H1 (cell line): ENCODE measurements around the gene BOLA3. TPM values are rescaled to one million over a fixed set of nuclear protein-coding genes. Genes with fewer than 3 reads are reported as not detected.

ENCODE experiments used
- polyA plus RNA-seq, 7 experiments: library from polyadenylated mRNA; depleted of rRNA in 3 of 7; stranded (reverse) in 5 of 7; unstranded in 2 of 7; fragments of >200 nt in 5 of 7; fragments of 200-250 nt in 2 of 7; gene quantifications; 1 replicate in 5 of 7; 2 replicates in 1 of 7; 4 replicates in 1 of 7; pipeline versions ENCODE4 v1.2.1 to v1.2.3, GENCODE V29; 2011 to 2013; ENCODE audit warnings: missing spikeins in 2 of 7, mixed read lengths in 2 of 7
- total RNA-seq: library from RNA; stranded (reverse); fragmentation: NEBNext Ultra II Directional; extraction: Animal tissue kit (Norgen Biotek cat#: 25700); gene quantifications from 2 replicates; pipeline ENCODE4 v1.2.1, GENCODE V29; 2021

Gene BOLA3
- total and polyA plus RNA-seq, 2 of the 8 experiments (the other 6 are each of a cell fraction or from before 2014, with no cell fraction given), result 46.1 to 67.3 TPM

Other genes starting within 250 kb of the BOLA3 start
- gene DGUOK, start 221.0 kb downstream of the BOLA3 start, total RNA-seq, result 103 and 110 TPM in 2 replicates
- gene DGUOK, start 221.0 kb downstream of the BOLA3 start, polyA plus RNA-seq (2011; rRNA removed), result 129 and 168 TPM in 2 replicates
- 20.2 and 21.1 TPM in 2 replicates for gene TET3, start 163.0 kb downstream of the BOLA3 start, total RNA-seq
- gene TET3, start 163.0 kb downstream of the BOLA3 start, polyA plus RNA-seq (2011; rRNA removed), result 4.5 and 5.5 TPM in 2 replicates
- gene MOB1A, start 31.0 kb upstream of the BOLA3 start, total RNA-seq, result 91.7 and 93.9 TPM in 2 replicates
- gene MOB1A, start 31.0 kb upstream of the BOLA3 start, polyA plus RNA-seq (2011; rRNA removed), result 16.2 and 21.6 TPM in 2 replicates
- 260 and 291 TPM in 2 replicates for gene MTHFD2, start 50.7 kb upstream of the BOLA3 start, total RNA-seq
- gene MTHFD2, start 50.7 kb upstream of the BOLA3 start, polyA plus RNA-seq (2011; rRNA removed), result 99.2 and 99.5 TPM in 2 replicates
- 0.52 and 0.86 TPM in 2 replicates for gene SLC4A5, start 195.5 kb upstream of the BOLA3 start, total RNA-seq
- 0.42 TPM in 2 replicates for gene SLC4A5, start 195.5 kb upstream of the BOLA3 start, polyA plus RNA-seq (2011; rRNA removed)
- 156 and 162 TPM in 2 replicates for gene DCTN1, start 232.4 kb upstream of the BOLA3 start, total RNA-seq
- 105 and 155 TPM in 2 replicates for gene DCTN1, start 232.4 kb upstream of the BOLA3 start, polyA plus RNA-seq (2011; rRNA removed)